ENCODE results near the gene DHX29.
"Not testable (repeated sequence)": the region's sequence is repeated elsewhere in the genome, so short reads cannot be mapped to it uniquely, and the experiment has no call there.

Gene DHX29, protein sequence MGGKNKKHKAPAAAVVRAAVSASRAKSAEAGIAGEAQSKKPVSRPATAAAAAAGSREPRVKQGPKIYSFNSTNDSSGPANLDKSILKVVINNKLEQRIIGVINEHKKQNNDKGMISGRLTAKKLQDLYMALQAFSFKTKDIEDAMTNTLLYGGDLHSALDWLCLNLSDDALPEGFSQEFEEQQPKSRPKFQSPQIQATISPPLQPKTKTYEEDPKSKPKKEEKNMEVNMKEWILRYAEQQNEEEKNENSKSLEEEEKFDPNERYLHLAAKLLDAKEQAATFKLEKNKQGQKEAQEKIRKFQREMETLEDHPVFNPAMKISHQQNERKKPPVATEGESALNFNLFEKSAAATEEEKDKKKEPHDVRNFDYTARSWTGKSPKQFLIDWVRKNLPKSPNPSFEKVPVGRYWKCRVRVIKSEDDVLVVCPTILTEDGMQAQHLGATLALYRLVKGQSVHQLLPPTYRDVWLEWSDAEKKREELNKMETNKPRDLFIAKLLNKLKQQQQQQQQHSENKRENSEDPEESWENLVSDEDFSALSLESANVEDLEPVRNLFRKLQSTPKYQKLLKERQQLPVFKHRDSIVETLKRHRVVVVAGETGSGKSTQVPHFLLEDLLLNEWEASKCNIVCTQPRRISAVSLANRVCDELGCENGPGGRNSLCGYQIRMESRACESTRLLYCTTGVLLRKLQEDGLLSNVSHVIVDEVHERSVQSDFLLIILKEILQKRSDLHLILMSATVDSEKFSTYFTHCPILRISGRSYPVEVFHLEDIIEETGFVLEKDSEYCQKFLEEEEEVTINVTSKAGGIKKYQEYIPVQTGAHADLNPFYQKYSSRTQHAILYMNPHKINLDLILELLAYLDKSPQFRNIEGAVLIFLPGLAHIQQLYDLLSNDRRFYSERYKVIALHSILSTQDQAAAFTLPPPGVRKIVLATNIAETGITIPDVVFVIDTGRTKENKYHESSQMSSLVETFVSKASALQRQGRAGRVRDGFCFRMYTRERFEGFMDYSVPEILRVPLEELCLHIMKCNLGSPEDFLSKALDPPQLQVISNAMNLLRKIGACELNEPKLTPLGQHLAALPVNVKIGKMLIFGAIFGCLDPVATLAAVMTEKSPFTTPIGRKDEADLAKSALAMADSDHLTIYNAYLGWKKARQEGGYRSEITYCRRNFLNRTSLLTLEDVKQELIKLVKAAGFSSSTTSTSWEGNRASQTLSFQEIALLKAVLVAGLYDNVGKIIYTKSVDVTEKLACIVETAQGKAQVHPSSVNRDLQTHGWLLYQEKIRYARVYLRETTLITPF (N-terminal part only)

DNA sequence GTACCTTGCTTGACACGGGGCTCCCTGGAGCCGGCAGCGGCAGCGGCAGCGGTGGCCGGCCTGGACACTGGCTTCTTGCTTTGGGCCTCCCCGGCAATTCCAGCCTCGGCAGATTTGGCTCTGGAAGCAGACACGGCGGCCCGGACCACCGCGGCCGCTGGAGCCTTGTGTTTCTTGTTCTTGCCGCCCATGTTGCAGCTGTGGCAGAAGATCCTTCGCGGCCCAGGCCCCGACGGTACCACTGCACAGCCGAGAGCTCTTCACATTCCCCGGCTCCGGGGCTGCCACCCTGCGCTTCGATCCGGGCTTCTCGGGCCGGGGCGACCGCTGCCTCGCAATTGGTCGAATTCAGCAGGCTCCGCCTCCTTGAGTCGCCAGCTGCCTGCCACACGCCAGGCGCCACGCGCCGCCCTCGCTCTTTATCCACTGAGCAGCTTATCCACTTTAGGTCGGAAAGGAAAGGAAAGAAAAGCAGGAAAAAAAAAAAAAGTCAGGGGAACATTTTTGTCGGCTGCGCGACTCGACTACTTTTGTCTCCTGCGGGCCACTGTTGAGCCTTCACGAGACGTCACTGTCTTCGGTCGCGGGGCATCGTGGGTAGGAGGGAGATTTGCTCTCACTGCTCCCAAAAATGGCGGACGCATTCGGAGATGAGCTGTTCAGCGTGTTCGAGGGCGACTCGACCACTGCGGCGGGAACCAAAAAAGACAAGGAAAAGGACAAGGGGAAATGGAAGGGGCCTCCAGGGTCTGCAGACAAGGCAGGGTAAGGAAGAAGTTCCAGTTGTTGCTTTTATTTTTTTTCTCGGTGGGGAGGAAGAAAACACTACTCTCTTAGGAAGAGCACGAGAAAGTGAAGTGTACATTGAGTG is at the start of gene DHX29, which contains the start of gene MTREX:
Gene DHX29, minus strand, starts transcription at position 312 of the 871 bp plus-strand sequence. Its CDS starts 121 bp downstream, at position 191.
Gene MTREX, plus strand, starts transcription at position 607 of the 871 bp plus-strand sequence. Its CDS starts 25 bp downstream, at position 632.
- DNase-seq (ENCODE audit: low spot score), result peak; percentile 84

DNA sequence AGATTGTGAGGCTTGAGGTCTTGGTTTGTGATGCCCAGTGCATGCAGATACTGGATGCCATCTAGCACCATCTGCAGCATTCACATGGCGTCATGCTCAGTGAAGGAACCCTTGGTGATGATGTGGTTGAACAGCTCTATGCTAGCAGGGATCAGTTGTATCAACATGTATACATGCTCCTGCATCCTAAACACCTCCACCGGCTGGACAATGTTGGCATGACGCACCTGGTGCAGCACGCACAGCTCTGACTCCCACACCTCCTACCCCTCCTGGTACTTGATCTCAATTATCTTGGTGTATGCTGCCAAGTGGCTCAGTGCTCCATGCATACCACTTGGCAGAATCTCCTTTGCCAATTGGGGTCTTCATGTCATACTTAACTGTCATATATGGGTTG is 49.4 kb upstream of the DHX29 start:
- DNase-seq (ENCODE audit: low spot score), result no peak

DNA sequence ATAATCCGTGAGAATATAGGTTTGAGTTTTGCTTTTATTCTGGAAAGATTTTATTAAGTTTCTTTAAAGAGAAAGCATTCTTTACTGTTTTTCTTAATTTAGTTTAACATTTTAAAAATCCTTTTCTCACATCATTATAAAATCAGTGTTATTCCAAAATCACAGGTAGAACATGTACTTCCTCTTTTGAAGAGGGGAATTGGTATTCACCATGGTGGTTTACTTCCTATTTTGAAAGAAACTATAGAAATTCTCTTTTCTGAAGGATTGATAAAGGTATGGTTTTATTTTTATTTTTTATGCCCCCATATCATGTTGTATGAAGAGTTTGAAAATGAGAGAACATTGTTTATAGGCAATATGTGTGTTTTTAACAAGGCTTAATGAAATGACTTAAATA is 43.3 kb upstream of the DHX29 start:
- no peak for DNase-seq (ENCODE audit: low spot score)

DNA sequence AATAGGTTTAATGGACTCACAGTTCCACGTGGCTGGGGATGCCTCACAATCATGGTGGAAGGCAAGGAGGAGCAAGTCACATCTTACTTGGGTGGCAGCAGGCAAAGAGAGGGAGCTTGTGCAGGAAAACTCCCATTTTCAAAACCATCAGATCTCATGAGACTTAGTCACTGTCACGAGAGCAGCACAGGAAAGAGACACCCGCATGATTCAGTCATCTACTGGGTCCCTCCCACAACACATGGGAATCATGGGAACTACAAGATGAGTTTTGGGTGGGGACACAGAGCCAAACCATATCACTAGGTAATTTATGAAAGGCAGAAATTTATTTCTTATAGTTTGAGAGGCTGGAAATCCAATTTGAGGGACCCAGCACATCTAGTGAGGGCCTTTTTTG is 40.3 kb upstream of the DHX29 start:
- DNase-seq (ENCODE audit: low spot score), result no peak

DNA sequence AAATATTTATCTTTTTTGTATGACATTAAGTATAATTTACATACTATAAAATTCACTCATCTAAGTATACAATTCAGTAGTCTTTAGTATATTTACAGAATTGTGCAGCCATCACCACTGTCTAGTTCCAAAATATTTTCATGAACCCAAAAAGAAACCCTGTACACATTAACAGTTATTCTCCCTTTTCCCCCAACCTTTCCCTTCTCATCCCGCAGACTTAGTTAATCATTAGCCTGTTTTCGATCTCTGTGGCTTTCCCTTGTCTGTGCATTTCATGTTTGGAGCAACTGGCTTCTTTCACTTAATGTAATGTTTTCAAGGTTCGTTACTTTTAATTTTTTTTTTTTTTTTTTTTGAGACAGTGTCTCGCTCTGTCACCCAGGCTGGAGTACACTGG is 37.8 kb upstream of the DHX29 start:
- no peak for DNase-seq (ENCODE audit: low spot score)

DNA sequence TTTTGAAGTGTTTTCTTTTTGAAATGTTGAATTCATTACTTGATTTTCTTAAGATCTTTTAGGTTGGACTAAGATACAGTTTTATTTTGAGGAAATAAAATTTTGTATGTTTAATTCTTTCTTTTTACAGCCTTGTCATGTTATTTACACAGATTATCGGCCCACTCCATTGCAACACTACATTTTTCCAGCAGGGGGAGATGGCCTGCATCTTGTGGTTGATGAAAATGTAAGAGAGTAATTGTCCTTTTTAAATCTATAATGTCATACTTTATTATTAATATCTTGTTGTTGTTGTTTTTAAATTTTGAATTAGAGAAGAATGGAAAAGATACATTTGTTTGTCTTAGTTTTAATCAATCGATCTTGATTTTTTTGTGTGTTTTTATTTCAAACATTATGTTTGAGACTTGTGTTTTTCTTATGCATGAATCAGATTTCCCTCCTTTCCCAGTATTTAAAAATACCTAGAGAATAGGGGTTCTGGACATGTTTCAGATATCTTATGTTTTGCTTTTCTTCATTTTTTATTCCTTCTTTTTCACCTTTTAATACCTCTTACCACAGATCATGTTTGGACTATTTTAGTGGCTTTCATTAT is 37.0 kb upstream of the DHX29 start:
- peak; percentile 52 for DNase-seq (ENCODE audit: low spot score)

DNA sequence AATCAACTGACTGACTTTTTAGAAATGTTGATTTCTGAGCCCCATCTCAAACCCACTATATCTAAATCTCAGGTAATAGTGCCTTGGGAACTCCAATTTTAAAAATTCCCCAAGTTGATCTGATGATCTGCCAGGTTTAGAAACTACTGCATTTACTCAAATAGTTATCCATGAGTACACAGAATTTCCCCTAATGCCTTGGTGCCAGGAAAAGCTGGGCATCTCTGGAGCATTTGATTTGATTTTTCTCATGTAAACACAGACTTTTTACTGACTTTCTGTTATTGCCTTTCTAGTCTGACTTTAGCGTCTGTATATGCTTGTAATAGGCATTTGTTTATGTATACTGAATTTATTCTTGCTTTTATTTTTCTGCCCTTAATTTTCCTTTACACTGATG is 36.1 kb upstream of the DHX29 start:
- no peak for DNase-seq (ENCODE audit: low spot score)

DNA sequence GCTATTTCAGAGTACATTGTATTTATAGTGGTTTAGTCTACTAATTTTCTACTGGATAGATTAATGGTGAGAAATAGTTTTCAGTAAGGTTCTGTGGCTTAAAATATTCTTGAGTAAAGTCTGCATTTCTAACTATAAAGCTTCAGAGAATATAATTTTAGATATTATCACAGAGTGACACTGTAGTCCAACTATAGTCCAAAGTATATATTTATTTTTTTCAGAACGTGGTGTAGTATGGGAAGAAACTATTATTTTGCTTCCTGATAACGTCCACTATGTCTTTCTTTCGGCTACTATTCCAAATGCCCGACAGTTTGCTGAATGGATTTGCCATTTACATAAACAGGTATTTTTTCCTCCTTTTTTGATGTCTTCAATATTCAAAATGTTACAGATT is 35.6 kb upstream of the DHX29 start:
- DNase-seq (ENCODE audit: low spot score), result no peak

DNA sequence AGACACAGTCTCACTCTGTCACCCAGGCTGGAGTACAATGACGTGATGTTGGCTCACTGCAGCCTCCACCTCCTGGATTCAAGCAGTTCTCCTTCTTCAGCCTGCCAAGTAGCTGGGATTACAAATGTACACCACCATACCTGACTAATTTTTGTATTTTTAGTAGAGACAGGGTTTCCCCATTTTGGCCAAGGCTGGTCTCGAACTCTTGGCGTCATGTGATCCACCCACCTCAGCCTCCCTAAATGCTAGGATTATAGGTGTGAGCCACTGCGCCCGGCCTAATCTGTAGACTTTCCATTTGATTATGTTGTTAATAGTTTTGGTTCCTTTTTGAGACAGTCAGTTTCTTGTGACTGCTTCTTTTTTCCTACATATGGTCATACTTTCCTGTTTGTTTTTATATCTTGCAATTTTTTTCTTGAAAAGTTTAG is 31.3 kb upstream of the DHX29 start:
- no peak for DNase-seq (ENCODE audit: low spot score)

DNA sequence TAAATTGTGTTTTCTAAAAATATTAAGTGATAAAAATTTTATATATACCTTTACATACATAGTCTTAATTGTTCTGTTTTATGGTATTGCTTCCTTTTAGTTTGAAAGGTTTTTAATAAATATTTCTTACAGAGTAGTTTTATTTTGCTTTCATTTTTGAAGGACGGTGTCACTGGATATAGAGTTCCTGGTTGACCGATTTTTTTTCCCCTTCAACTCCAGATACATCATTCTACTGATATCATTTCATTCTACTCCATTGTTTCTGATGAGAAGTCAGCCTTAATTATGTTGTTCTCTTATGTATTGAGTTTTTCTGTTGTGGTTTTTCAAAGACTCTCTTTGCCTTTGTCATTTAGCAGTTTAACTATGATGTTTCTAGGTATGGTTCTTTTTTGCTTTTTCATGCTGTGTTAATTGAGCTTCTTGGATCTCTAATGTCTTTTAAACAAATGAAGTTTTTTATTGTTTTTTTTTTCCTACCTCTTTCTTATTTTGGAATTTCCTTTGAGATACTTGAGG is 30.7 kb upstream of the DHX29 start:
- DNase-seq (ENCODE audit: low spot score), result no peak

DNA sequence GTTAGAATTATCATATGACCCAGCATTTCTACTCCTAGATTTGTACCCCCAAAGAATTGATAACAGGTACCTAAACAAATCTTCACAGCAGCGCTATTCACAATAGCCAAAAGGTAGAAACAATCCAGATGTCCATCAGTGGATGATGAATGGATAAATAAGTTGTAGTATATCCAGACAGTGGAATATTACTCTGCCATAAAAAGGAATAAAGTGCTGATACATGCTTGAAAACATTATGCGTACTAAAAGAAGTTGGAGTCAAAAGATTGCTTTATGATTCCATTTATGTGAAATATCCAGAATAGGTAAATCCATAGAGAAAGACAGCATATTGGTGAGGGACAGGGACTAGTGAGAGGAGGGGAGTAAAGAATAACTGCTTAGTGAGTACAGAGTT is 26.3 kb upstream of the DHX29 start:
- no peak for DNase-seq (ENCODE audit: low spot score)

DNA sequence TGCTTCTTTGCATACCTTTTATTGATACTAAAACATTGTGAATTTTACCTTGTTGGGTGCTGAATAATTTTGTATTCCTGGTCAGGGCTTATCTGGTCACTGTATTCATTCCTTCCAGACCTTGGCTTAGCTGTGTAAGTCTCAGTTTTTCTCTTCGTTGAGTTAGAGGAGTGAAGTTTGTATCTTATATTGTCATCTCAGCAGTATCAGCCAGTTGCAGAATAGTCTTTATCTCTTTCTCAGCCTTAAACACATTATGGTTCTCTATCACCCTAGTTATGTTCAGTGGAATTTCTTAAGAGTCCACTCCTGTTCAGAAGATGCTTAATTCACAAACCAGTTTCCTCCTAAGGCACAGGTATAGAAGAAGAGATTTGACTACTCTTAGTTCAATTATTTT is 25.5 kb upstream of the DHX29 start:
- DNase-seq (ENCODE audit: low spot score), result no peak

DNA sequence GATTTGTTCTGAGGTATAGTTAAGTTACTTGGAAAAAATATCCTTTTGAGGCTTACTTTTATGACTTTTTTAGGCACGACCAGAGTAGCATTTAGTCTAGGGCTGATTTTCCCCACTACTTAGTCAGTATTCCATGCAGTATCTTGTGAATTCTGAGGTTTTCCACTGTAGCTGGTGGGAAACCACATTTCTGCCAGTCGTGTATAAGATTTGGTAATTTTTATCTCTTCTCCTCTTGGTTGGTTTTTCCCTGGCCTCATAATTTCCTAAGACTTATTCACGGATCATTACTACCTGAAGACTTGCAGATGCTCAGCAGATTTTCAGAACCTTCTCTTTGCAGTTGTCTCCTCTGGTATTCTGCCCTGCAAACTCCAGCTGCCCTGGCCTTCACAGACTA is 23.8 kb upstream of the DHX29 start:
- no peak for DNase-seq (ENCODE audit: low spot score)

DNA sequence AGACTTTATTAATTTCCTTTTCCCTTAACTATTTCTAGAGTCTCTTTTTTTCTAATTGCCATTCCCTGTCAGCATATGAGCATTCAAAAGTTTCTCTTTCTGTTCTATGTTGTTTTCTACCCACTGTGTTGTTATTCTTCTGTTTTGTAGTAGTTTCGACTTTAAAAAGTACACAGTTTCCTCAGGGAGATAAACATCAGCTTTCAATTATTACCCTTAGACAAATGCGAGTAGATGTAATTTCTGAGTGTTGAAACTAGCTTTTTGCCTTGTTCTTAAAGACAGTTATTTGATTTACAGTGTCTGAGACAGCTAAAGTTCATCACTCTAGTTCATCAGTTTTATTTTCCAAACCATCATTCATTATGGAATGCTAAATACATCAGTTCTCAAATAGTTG is 19.8 kb upstream of the DHX29 start:
- DNase-seq (ENCODE audit: low spot score), result no peak

DNA sequence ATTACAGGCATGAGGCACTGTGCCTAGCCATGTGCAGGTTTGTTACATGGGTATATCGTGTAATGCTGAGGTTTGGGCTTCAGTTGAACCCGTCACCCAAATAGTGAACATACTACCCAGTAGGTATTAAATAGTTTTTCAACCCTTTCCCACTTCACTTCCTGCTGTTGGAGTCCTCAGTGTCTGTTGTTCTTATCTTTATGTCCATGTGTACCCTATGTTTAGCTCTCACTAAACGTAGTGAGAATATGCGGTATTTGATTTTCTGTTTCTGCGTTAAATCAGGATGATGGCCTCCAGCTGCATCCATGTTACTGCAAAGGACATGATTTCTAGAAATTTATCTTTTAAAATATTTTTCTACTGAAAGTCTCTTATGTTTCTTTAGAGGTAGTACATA is 18.1 kb upstream of the DHX29 start:
- no peak for DNase-seq (ENCODE audit: low spot score)

DNA sequence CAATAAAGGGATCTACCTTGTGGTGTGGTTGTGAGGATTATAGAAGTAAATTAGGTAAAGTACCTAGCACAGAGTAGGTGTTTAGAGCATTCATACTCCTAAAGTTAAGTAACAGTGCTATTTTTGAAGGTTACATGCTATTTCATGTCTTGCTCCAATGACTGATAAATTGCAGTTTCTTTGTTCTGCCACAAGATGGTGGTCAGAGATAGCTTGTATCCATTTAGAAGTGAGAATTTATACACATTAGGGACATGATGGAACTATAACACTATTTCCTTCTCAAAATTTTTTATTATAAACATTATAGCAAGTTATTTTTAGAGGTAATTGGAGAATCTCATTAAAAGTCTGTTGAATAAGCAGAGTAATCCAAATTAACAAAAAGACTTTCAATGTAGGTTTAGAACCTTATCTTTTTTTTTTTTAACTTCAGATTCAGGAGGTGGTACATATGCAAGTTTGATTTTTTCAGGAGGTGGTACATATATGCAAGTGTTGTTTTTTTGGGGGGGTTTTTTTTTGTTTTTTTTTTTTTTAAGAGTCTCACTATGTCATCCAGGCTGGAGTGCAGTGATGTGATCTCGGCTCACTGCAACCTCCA is 17.4 kb upstream of the DHX29 start:
- DNase-seq (ENCODE audit: low spot score), result peak; percentile 16

DNA sequence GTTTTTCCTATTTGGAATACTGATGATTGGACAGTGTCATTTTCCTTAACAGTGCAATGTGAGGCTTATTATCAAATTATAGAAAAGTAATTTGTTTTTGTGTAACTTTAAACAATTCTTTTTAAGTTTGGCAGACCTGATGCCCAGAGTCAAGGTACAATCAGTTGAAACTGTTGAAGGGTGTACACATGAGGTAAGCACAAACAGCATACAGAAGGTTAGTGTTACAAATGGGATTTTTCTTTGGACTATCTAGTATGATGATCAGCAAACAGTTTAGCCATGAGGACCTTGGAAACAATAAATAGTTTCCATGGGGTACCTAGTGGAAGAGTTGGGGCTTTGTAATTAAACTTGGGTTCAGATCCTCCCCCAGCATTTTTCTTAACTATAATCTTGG is 16.5 kb upstream of the DHX29 start:
- no peak for DNase-seq (ENCODE audit: low spot score)

DNA sequence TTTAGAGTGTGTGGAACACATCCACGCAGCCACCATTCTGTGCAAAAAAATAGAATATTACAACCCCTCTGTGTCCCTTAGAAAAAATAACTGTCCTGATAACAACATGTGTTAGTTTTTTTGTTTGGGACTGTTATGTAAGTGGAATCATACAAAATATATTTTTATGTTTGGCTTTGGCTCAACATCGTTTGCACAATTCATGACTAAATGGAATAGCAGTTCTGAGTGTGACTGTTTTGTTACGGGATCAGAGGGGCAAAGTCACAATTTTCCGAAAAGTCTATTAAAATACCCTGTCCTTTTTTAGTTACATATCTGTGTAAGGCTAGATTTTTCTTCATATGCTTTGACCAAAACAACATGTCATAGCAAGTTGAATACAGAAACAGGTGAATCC is 13.1 kb upstream of the DHX29 start:
- no peak for DNase-seq (ENCODE audit: low spot score)

DNA sequence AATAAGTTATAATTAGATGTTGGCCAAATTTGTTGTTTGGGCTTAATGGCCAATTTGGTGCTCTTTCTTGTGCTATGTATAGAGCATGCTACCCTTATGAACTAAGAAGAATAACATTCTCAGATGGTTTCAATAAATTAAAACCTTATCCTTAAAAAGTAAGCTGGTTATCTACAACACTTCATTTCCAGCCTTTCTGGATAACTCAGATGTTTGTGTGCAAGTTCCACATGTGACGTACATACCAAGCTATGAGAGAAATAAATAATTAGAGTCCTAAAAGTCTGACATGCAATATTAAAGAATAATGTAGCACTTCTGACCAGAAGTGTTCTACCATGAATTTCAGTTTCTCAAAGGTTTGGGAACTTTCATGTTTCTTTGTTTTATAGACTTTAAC is 12.0 kb upstream of the DHX29 start:
- no peak for DNase-seq (ENCODE audit: low spot score)

DNA sequence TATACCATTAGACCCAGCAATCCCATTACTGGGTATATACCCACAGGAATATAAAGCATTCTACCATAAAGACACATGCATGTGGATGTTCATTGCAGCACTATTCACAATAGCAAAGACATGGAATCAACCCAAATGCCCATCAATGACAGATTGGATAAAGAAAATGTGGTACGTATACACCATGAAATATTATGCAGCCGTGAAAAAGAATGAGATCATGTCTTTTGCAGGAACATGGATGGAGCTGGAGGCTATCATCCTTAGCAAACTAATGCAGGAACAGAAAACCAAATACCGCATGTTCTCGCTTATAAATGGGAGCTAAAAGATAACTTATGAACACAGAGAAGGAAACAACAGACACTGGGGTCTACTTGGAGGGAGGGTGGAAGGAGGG is 10.7 kb upstream of the DHX29 start:
- not testable (repeated sequence) for DNase-seq (ENCODE audit: low spot score)

Data from CD4-positive, alpha-beta T cell treated with Interleukin-6 at 100 ng/mL for 8 hours (primary cell).